Islet of Langerhans (tissue), 1 donor: ENCODE results near the gene C2CD4C.
"Not testable (repeated sequence)": the region's sequence is repeated elsewhere in the genome, so short reads cannot be mapped to it uniquely, and the experiment has no call there.

Experiments
- FAIRE-seq: peaks from one replicate; lab custom pipeline; 2011; peaks lifted over from hg19 to GRCh38; lab: Jason Lieb, UNC

Gene C2CD4C

GRCh38 chr19:408902-409515 lies at the start of gene C2CD4C:
C2CD4C (minus strand) TSS chr19:409147; CDS start chr19:408361, 786 bp downstream.
- FAIRE-seq: no peak

GRCh38 chr19:458091-459042 lies 49.4 kb upstream of the C2CD4C start:
- no peak for FAIRE-seq

- FAIRE-seq: no peak
These were observed 48.7 kb upstream of the C2CD4C start for GRCh38 chr19:457636-458035.

GRCh38 chr19:456547-457110 lies 47.7 kb upstream of the C2CD4C start:
- FAIRE-seq: no peak

- FAIRE-seq: no peak
These were observed 47.1 kb upstream of the C2CD4C start for GRCh38 chr19:455851-456546.

GRCh38 chr19:455031-455705 lies 46.2 kb upstream of the C2CD4C start:
- no peak for FAIRE-seq

GRCh38 chr19:453606-454005 lies 44.7 kb upstream of the C2CD4C start:
- FAIRE-seq: no peak

- no peak for FAIRE-seq
These were observed 43.9 kb upstream of the C2CD4C start for GRCh38 chr19:452829-453228.

- FAIRE-seq: not testable (repeated sequence)
These were observed 42.0 kb upstream of the C2CD4C start for GRCh38 chr19:450912-451481.

- no peak for FAIRE-seq
These were observed 41.0 kb upstream of the C2CD4C start for GRCh38 chr19:449916-450315.

GRCh38 chr19:447816-448560 lies 39.0 kb upstream of the C2CD4C start:
- no peak for FAIRE-seq

GRCh38 chr19:447064-447426 lies 38.1 kb upstream of the C2CD4C start:
- FAIRE-seq: no peak

GRCh38 chr19:444677-445210 lies 35.8 kb upstream of the C2CD4C start:
- no peak for FAIRE-seq

- no peak for FAIRE-seq
These were observed 34.1 kb upstream of the C2CD4C start for GRCh38 chr19:443005-443404.

GRCh38 chr19:442085-442484 lies 33.1 kb upstream of the C2CD4C start:
- no peak for FAIRE-seq

GRCh38 chr19:441213-441836 lies 32.4 kb upstream of the C2CD4C start:
- no peak for FAIRE-seq

GRCh38 chr19:440391-441212 lies 31.7 kb upstream of the C2CD4C start:
- FAIRE-seq: no peak

GRCh38 chr19:439167-439900 lies 30.4 kb upstream of the C2CD4C start:
- no peak for FAIRE-seq
